GM12891 (cell line): Measurements from ENCODE around the gene IER5.

Experiments
- PAX5 ChIP-seq: IDR thresholded peaks from 2 replicates; pipeline ENCODE4 v1.6.1; 2011; ENCODE audit warnings: low read length, moderate library complexity, mild to moderate bottlenecking; ENCODE audit not compliant: insufficient read depth, severe bottlenecking
- POLR2A ChIP-seq: IDR thresholded peaks from 2 replicates; pipeline ENCODE4 v1.6.1; 2011; ENCODE audit warnings: low read depth, low read length, control low read depth
- POLR2AphosphoS5 ChIP-seq: IDR thresholded peaks from 2 replicates; pipeline ENCODE4 v1.6.1; 2011; ENCODE audit warnings: low read depth, low read length, control low read depth
- POU2F2 ChIP-seq: IDR thresholded peaks from 2 replicates; pipeline ENCODE4 v1.6.1; 2011; ENCODE audit warnings: low read depth, mild to moderate bottlenecking, control low read depth, low read length, moderate library complexity

DNA sequence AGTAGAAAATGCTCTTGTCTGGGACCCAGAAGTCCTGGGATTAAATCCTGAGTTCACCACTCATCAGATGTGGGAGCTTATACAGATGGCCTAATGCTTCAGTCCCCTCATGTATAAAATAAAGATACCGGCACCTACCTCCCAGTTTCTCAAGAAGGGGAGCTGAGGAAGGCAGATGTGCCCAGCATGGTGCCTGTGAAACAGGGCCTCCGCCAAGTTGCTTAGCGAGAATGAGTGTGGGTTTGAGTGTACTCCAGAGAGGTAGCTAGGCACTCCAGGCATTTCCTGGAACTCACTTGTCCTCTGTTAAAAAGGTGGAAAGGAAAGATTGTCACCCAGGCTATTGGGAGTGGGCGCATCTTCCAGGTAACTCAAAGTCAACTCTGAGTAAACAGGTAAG is 37.8 kb downstream of the IER5 start:
- TF ChIP-seq POLR2A (no peak), POU2F2 (no peak), PAX5 (no peak), POLR2AphosphoS5 (no peak)
